ENCODE results near the gene VTI1A. TPM values are rescaled to one million over a fixed set of nuclear protein-coding genes. Genes with fewer than 3 reads are reported as not detected.

Gene VTI1A
- polyA plus RNA-seq, 1 of the 3 experiments (the other 2 are of a cell fraction), result 8.3 TPM

- H4K20me1 ChIP-seq (ENCODE audit: insufficient read depth), result no peaks in the 10 kb centered on the region
- WGBS (ENCODE audit: low lambda C conversion rate), result 89% methylated on average over 3 of the region's 3 CpGs
- peaks cover 0 to 3% of the 10 kb centered on the region in 2 experiments for H3K36me3 ChIP-seq (replicated peaks in 1 of 2; ENCODE audit: control insufficient read depth in 1 of 2, insufficient read depth in 2 of 2, low read length in 1 of 2)
- no peak overlapping the region for H3K4me2 ChIP-seq
- no peak for DNase-seq
- no peak overlapping the region for H3K4me3 ChIP-seq (ENCODE audit: low read depth in 2 of 2, low read length in 1 of 2)
- H3K27ac ChIP-seq (ENCODE audit: low read depth in 2 of 2, low read length in 1 of 2), result peak overlapping the region in 1 of 2 experiments; percentile 64; a peak in 2 of 4 replicates
- POLR2A ChIA-PET, result no interaction called here
- no peaks in the 10 kb centered on the region for H3K79me2 ChIP-seq (ENCODE audit: insufficient read depth)
- no peaks in the 10 kb centered on the region for H3K27me3 ChIP-seq (ENCODE audit: insufficient read depth)
- H3F3A ChIP-seq (replicated peaks; ENCODE audit: insufficient read depth), result no peaks in the 10 kb centered on the region
- TF ChIP-seq GATA2 (CRISPR knock-in tag; IDR thresholded peaks at IDR 0.05) (no peak), MEF2A (IDR thresholded peaks at IDR 0.05; ENCODE audit: borderline replicate concordance, low read depth) (no peak), TEAD4 (IDR thresholded peaks at IDR 0.05; ENCODE audit: borderline replicate concordance, insufficient read depth) (no peak), SIN3A (IDR thresholded peaks at IDR 0.05; ENCODE audit: borderline replicate concordance, low read depth, low read length) (no peak), EP300 (IDR thresholded peaks at IDR 0.05; ENCODE audit: borderline replicate concordance in 1 of 2, low read depth in 1 of 2, low read length in 1 of 2) (no peak)
- H3K9me3 ChIP-seq, result no peaks in the 10 kb centered on the region
- H3K9me2 ChIP-seq, result no peaks in the 10 kb centered on the region
- CTCF ChIA-PET, result interaction anchor here (0.9 kb wide), 1 partner anchor 40 kb away, joined by 4 read pairs; no protein-coding TSS in a partner anchor
- H3K4me1 ChIP-seq (ENCODE audit: control insufficient read depth in 1 of 2, insufficient read depth in 2 of 2, low read depth in 1 of 2, low read length in 1 of 2), result peaks cover 0 to 18% of the 10 kb centered on the region in 2 experiments; a peak in 2 of 4 replicates
- no peak overlapping the region for H3K9ac ChIP-seq
- no peak overlapping the region for H2AFZ ChIP-seq (ENCODE audit: low read depth)
These were observed 232.0 kb downstream of the VTI1A start for GRCh38 chr10:112678987-112679386.

- 92% methylated on average over 2 of the region's 2 CpGs for WGBS (ENCODE audit: low lambda C conversion rate)
- no peaks in the 10 kb centered on the region for H4K20me1 ChIP-seq (ENCODE audit: insufficient read depth)
- no peak overlapping the region for H3K9ac ChIP-seq
- no peak for DNase-seq
- no peaks in the 10 kb centered on the region for H3K9me3 ChIP-seq
- H3K27ac ChIP-seq (ENCODE audit: low read depth in 2 of 2, low read length in 1 of 2), result no peak overlapping the region
- H3F3A ChIP-seq (replicated peaks; ENCODE audit: insufficient read depth), result no peaks in the 10 kb centered on the region
- TF ChIP-seq SMC3 (IDR thresholded peaks at IDR 0.05; ENCODE audit: low read depth, low read length), result no peak
- no peak for TF ChIP-seq CHD2 (IDR thresholded peaks at IDR 0.05; ENCODE audit: low read length, partially characterized antibody)
- no peak for TF ChIP-seq USF1 (IDR thresholded peaks at IDR 0.05; ENCODE audit: borderline replicate concordance, low read depth)
- TF ChIP-seq NFIC (IDR thresholded peaks at IDR 0.05; ENCODE audit: borderline replicate concordance), result no peak
- TF ChIP-seq USF2 (IDR thresholded peaks at IDR 0.05; ENCODE audit: borderline replicate concordance, low read depth, low read length), result no peak
- no peak for TF ChIP-seq FOSL2 (IDR thresholded peaks at IDR 0.05; ENCODE audit: borderline replicate concordance, low read depth)
- no peak for TF ChIP-seq MAX (IDR thresholded peaks at IDR 0.05; ENCODE audit: low read depth)
- no peak for TF ChIP-seq RXRA (IDR thresholded peaks at IDR 0.05; ENCODE audit: borderline replicate concordance, low read depth)
- no peak for TF ChIP-seq MXI1 (IDR thresholded peaks at IDR 0.05; ENCODE audit: low read depth, low read length)
- TF ChIP-seq GABPA (IDR thresholded peaks at IDR 0.05; ENCODE audit: low read depth), result no peak
- TF ChIP-seq ELF1 (IDR thresholded peaks at IDR 0.05), result no peak
- no peak for TF ChIP-seq SIN3A (IDR thresholded peaks at IDR 0.05; ENCODE audit: borderline replicate concordance, low read depth, low read length)
- TF ChIP-seq REST (IDR thresholded peaks at IDR 0.05; ENCODE audit: low read depth, low read length), result no peak
- TF ChIP-seq JUND (IDR thresholded peaks at IDR 0.05), result no peak
- TF ChIP-seq TAF1 (IDR thresholded peaks at IDR 0.05; ENCODE audit: borderline replicate concordance, low read depth, low read length), result no peak
- TF ChIP-seq EZH2phosphoT487 (IDR thresholded peaks at IDR 0.05; ENCODE audit: borderline replicate concordance, low read depth), result no peak
- no peak for TF ChIP-seq MEF2A (IDR thresholded peaks at IDR 0.05; ENCODE audit: borderline replicate concordance, low read depth)
- CTCF ChIA-PET, result no interaction called here
- no peaks in the 10 kb centered on the region for H3K27me3 ChIP-seq (ENCODE audit: insufficient read depth)
- POLR2A ChIA-PET, result no interaction called here
- no peaks in the 10 kb centered on the region for H3K9me2 ChIP-seq
- H3K36me3 ChIP-seq (replicated peaks in 1 of 2; ENCODE audit: control insufficient read depth in 1 of 2, insufficient read depth in 2 of 2, low read length in 1 of 2), result peaks cover 0 to 3% of the 10 kb centered on the region in 2 experiments
- no peak overlapping the region for H3K4me3 ChIP-seq (ENCODE audit: low read depth in 2 of 2, low read length in 1 of 2)
- H3K4me1 ChIP-seq (ENCODE audit: control insufficient read depth in 1 of 2, insufficient read depth in 2 of 2, low read depth in 1 of 2, low read length in 1 of 2), result peaks cover 0 to 18% of the 10 kb centered on the region in 2 experiments; a peak in 2 of 4 replicates
- H3K79me2 ChIP-seq (ENCODE audit: insufficient read depth), result no peaks in the 10 kb centered on the region
- no peak overlapping the region for H2AFZ ChIP-seq (ENCODE audit: low read depth)
- no peak overlapping the region for H3K4me2 ChIP-seq
These were observed 232.4 kb downstream of the VTI1A start for GRCh38 chr10:112679392-112679791.
